Activated T-cell treated with anti-CD3 and anti-CD28 coated beads for 24 hours (primary cell): ENCODE results near the gene TMEM121.

ENCODE experiments used
- DNase-seq: peaks from one replicate; pipeline ENCODE4 v3.0.0-alpha.2; 2020; ENCODE audit warnings: low read depth

TMEM121 gene

GRCh38 chr14:105487449-105487985 lies 38.9 kb upstream of the TMEM121 start:
- peak; percentile 44 for DNase-seq

DNA sequence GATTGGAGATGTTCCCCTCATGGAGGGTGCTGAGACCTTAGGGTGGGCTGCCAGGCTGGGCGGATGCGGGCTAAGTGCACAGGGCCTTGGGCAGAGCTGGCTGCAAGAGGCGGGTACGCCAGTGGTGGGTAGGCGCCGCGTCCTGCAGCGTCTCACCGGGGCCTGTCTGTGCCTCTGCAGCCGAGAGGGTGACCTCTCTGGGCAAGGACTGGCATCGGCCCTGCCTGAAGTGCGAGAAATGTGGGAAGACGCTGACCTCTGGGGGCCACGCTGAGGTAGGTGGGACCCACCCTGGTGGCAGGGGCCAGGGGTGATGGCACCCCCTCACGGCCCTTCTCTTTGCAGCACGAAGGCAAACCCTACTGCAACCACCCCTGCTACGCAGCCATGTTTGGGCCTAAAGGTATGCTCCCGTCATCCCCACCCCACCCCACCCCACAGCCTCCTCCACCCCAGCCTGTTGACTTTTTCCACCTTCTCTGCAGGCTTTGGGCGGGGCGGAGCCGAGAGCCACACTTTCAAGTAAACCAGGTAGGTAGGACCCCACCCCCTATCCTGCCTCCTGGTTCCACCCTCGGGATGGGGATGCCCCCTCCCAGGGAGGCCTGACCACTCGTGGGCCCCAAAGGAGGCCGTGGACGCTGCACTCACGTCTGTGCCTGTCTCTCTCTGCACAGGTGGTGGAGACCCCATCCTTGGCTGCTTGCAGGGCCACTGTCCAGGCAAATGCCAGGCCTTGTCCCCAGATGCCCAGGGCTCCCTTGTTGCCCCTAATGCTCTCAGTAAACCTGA lies 38.2 kb upstream of the TMEM121 start:
- DNase-seq: no peak

DNA sequence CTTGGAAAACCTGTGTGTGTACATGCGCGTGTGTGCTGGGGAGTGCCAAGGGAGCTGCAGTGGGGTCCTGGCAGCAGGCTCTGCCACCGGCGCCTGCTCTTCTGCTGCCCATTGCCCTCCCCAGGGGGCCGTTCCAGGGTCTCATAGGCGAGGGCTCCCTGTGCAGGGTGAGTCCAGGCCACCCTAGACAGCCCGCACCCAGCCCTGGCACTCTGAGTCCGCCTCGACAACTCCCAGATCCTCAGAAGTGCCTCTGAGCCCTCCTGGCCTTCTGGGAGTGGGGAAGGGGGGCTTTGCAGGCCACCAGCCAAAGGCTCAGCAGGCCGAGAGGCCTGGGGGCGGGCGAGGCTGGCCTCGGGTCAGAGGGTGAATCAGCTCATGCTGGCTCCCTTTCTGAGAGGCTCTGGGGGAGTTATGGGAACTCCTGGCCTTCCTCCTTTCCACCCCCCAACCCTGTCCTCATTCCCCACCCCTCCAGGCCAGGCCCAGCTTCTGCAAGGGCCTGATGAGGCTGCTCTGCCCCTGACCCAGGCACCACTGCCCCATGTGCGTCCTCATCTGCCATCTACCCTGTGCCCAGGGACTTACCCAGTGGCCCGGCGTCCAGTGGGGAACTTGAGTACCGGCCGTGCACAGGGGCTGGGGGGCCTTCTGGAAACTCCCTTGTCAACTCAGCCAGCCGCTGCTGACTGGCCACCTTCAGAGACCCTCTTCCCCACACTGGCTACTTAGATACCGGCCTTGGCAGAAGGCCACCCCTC lies 37.4 kb upstream of the TMEM121 start:
- no peak for DNase-seq

DNA sequence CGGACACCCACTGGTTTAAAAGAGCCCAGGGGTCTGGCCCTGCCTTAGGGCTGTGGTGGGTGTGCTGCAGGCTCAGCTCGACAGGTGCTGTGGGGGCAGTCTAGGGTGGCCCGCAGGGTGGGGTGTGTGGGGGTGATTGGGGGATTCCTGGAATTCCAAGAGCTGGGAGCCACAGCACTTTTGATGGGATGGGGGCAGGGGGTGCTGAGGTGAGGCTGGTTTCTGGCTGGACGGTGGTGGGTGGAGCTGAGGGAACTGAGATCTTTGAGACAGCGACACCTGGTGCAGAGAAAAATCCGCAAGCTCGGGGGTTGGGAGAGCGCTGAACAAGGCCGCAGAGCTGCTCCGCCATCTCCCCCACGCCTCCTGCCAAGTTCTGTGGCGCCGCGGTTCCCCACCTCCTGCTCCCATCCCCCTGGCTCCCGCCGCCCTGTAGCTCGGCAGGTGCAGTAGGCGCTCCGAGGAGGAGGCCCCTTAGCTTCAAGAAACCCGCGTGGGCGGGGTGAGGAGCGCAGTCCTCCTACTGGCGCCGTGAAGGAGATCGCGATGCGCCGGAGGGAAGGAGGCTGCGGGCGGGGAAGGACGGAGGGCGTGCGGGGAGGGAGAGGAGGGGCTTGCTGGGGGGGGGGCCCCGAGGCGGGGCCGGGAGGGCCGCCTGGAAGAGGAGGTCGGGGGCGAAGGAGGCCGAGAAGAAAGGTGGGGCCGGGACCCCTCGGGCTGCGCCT lies 36.7 kb upstream of the TMEM121 start:
- DNase-seq: peak; percentile 77

GRCh38 chr14:105490267-105490571 lies 36.2 kb upstream of the TMEM121 start:
- no peak for DNase-seq

DNA sequence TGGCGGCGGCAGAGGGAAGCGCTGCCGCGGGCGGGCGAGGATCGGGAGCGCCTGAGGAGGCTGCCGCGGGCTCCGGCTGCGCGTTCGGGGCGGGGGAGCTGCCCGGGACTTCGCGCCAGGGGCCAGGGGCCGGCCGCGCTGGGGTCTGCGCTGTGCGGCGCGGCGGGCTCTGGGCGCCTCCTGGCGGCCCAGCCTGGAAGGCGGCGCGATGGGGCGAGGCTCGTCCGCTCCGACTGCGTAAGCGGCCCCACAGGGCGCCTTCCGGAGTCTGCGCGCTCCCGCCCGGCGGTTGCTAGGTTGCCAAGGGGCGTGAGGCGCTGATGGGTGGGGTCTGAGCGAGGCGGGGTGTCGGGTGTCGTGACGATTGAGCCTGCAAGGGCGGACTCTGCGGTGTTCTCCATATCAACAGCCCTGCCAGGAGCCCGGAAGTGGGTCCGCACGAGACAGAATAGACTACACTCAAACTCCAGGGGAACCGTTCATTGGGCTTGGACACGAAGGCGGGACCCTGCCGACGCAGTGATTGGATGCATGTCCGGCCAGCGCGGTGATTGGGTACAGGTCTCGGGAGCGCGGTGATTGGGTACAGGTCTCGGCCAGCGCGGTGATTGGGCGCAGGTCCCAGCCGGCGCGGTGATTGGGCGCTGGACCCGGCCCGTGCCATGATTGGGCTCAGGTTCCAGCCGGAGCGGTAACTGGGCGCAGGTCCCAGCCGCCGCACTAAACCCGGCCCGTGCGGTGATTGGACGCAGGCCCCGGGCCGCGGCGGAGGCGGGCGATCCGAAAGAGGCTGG lies 35.6 kb upstream of the TMEM121 start, which contains the start of gene TEDC1:
TEDC1 (plus strand) TSS at position 675 of the 794 bp plus-strand sequence. CDS start 130 bp downstream, outside the sequence.
- peak; percentile 99 for DNase-seq

DNA sequence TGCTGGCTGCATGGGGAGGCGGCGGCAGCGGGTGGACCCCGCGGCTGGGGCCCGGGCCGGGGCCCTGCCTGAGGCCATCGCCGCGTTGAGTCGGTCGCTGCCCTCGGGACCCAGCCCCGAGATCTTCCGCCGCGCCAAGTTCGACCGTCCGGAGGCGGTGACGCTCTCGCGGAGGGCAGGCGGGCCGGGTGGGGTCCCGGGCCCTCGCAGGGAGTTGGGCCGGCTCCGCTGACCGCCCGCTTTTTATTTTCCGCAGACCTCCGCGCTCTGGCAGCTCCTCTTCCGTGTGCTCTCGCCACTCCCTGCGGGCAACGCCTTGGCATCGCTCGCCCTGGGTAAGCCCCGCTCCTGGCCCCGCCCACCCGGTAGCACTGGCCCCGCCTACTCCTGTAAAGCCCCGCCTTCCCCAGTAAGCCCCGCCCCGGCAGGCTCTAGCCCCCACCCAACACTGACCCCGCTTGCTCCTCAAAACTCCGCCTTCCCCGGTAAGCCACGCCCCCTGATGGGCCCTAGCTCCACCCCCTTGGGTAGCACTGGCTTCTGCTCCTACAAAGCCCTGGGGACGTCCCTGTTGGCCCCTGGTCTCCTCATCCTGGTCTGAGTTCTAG lies 34.9 kb upstream of the TMEM121 start:
- peak; percentile 82 for DNase-seq

DNA sequence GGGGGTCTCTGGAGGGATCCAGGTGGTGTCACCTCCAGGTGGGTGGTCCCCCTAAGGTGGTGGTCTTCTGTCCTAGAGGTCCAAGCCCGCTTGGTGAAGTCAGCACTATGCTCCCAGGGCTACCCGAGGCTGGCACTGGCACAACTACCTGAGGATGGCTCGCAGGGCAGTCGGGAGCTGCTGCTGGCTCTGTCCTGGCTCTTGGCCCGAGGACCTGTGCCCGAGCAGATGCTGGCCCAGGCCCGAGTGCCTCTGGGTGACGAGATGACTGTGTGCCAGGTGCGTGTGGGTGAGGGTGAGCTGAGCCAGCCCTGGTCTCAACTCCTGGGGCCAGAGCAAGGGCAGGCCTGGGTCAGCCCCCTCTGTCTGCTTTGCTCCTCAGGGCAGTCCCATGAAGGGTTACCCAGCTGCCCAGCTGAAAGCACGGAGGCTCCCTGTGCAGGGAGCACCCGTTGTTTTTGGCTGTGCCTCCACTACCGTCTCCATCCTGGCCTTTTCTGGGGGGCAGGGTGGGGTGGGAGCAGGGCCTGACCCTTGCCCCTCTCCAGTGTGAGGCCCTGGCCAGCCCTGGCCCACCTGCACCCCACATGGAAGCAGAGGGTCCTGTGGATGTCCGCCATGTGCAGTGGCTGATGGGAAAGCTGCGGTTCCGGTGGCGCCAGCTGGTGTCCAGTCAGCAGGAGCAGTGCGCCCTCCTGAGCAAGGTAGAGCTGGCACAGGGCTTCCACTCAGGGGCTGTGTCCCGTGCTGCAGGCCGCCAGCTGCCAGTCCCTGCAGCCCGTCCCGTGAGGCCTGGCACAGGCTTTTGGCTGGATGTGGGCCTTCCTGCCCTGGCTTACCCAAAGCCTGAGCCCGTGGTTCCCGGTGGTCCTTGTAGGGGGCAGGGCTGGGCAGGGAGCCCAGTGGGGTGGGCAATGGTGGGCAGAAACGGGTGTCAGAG lies 34.1 kb upstream of the TMEM121 start:
- DNase-seq: no peak

DNA sequence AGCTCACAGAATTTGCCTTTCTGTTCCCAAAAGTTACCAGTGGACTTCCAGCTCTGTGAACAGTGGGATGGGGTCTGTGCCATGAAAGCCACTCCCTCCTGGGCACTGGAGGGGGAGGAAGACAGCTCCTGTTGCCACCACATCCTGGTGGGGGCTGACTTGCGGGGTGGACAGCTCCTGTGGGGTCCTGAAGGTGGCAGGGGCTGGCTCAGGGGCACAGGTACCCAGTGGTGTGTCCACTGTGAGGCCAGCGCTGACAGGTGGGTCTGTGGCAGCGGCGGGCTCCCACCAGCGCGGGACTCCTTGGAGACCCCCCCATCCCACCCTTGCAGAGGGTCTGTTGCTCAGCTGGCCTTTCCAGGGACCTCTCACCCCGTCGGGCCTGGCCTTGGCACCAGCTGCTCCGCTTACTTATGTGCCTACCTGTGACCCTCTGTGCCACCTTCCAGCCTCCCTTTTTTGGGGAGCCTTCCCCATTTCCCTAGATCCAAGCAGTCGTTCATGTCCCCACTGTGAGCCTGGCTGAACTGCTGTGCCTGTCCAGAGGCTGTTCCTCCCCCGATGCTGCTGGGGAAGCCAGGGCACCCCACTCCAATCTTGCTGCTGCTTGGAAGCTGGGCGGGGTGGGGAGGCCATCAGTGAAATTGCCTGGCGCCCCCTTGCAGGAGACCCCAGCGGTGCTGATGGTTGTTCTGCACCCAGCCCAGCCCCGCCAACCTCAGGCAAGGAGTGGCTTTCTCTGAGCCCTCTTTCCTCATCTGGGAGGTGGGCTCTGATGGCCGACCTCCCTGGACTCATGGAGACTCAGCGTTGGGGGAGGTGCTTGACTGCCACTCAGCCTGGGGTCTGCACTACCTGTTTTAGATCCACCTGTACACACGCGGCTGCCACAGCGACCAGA lies 33.2 kb upstream of the TMEM121 start:
- no peak for DNase-seq

GRCh38 chr14:105493921-105494605 lies 32.3 kb upstream of the TMEM121 start:
- no peak for DNase-seq

- DNase-seq: no peak
Observed at GRCh38 chr14:105494606-105494929, 31.8 kb upstream of the TMEM121 start.

DNA sequence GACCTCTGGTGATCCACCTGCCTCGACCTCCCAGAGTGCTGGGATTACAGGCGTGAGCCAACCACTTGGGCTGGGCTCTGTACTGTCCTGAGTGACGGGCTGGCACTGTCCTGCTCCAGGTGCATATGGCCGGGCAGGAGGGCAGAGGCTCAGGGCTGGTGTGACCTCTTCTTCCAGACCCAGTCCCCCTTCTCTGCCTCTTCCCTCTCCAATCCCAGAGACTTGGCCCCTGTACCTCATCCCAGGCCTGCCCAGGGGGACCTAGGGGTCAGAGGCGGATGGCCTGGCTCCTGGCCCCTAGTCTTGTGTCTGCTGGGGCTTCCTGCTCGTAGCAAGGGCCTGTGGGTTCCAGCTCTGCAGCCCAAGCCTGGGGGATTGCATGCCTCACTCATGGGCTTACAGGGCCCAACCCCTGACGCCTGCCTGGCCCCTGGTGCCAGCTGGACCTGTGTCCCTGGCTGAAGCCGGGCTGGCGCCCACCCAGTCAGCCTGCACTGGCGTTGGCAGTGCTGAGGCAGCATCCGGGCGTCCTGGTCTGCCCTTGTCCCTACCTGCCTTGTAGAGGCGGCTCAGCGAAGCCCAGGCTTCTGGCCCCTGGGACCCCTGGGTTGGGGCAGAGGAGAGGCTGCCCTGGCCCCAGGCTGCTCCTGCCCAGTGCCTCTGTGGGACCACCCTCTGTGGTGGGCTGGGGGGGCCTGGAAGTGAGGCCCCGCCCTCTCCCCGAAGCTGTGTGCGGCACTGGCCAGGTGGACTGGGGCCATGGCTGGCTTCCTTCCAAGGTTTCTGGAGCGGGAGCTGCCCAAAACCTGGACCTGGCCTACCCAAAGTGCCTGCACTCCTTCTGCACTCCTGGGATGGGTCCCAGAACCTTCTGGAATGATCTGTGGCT lies 31.0 kb upstream of the TMEM121 start:
- DNase-seq: no peak

- DNase-seq: no peak
Observed at GRCh38 chr14:105495990-105496830, 30.2 kb upstream of the TMEM121 start.

DNA sequence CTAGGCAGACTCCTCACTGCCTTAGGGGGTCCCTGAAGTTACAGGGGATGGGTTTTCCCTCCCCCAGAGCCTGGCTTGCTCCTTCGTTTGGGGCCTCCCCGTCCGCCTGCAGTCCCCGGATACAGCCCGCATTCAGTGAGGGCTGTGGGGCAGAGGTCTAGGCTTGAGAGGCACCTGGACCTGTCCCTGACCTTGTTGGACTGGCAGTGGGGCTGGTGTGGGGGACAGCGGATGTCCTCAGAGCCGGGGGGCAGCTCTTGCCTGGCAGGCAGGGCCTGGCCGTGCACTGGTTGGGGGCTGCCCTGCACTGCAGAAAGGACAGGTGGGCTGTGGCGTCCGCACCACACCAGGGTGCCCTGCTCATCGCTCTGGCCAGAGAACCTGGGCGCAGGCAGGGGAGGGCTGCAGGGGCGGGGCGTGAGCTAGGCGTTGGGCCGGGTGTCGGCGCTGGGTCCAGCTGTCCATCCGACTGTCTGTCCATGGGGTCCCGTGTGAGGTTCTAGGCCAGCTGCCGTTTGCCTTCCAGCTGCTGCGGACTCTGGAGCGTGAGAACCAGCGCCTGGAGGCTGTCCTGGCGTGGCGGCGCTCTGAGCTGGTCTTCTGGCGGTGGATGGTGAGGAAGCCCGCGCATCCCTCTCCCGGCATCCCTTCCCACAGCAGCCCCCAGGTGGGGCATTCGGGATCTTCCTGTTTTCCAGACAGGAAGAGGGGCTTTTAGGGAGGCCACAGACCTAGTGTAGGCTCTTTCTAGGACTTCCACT lies 29.4 kb upstream of the TMEM121 start:
- no peak for DNase-seq

DNA sequence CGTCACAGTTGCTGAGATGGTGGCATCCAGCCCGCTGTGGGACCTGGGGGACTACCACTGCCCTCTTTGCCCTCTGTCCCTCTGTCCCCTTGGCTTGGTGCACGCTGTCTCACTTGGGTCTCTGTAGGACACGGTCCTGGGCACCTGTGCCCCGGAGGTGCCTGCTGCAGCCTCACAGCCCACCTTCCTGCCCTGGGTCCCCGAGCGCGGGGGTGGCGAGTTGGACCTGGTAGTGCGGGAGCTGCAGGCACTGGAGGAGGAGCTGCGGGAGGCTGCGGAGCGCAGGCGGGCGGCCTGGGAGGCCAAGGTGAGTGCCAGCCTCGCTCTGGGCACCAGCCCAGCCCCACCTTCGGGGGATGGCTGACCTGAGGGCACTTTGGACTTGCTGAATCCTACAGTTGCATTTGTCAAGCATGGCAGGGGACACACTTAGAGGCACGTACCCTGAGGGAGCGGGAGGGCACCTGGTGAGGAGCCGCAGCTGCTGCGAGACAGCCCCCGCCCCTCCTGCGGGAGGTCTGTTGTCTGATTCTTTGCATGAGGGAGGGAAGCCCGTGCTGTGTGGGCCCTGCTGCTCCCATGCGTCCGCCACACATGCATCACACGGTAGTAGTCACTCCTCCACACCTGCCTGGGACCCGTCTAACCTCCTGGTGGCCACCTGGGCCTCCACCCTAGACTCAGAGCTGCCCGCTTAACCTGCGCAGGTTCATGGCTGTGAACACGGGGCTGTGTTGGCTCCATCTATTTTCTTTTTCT lies 28.5 kb upstream of the TMEM121 start:
- no peak for DNase-seq
